HG02981 (cell line): Measurements from ENCODE around the gene TRIB2.

Experiments used
- ATAC-seq: cut with Tn5 transposase; IDR thresholded peaks from one replicate; pipeline ENCODE4 v1.9.1; 2021; ENCODE audit warnings: mild to moderate bottlenecking, moderate library complexity; ENCODE audit not compliant: unreplicated experiment

Gene TRIB2

GRCh38 chr2:12719400-12720277, 2.9 kb downstream of the TRIB2 start:
- ATAC-seq: no peak

- ATAC-seq: no peak
These were observed 3.5 kb downstream of the TRIB2 start for GRCh38 chr2:12720278-12720620.

- ATAC-seq: no peak
These were observed 4.1 kb downstream of the TRIB2 start for GRCh38 chr2:12720754-12721378.

- no peak for ATAC-seq
These were observed 5.1 kb downstream of the TRIB2 start for GRCh38 chr2:12721566-12722446.

GRCh38 chr2:12722447-12723316, 5.9 kb downstream of the TRIB2 start:
- ATAC-seq: no peak

- no peak for ATAC-seq
These were observed 7.2 kb downstream of the TRIB2 start for GRCh38 chr2:12723736-12724463.

- ATAC-seq: no peak
These were observed 8.8 kb downstream of the TRIB2 start for GRCh38 chr2:12725233-12726187.

GRCh38 chr2:12726271-12726670, 9.5 kb downstream of the TRIB2 start:
- ATAC-seq: no peak

GRCh38 chr2:12727065-12727464, 10.3 kb downstream of the TRIB2 start:
- ATAC-seq: no peak

- ATAC-seq: no peak
These were observed 10.9 kb downstream of the TRIB2 start for GRCh38 chr2:12727641-12728040.

- peak; percentile 90 for ATAC-seq
These were observed 11.6 kb downstream of the TRIB2 start for GRCh38 chr2:12728221-12728777.

- no peak for ATAC-seq
These were observed 13.5 kb downstream of the TRIB2 start for GRCh38 chr2:12730265-12730664.

GRCh38 chr2:12731701-12732280, 15.1 kb downstream of the TRIB2 start:
- ATAC-seq: no peak

- ATAC-seq: no peak
These were observed 15.9 kb downstream of the TRIB2 start for GRCh38 chr2:12732651-12733050.

GRCh38 chr2:12733846-12734245, 17.1 kb downstream of the TRIB2 start:
- no peak for ATAC-seq

- ATAC-seq: no peak
These were observed 18.3 kb downstream of the TRIB2 start for GRCh38 chr2:12734914-12735654.

- no peak for ATAC-seq
These were observed 20.6 kb downstream of the TRIB2 start for GRCh38 chr2:12737297-12737696.
